A673 (cell line): Measurements from ENCODE around the gene GALNT2. TPM values are rescaled to one million over a fixed set of nuclear protein-coding genes. Genes with fewer than 3 reads are reported as not detected.
A peak's percentile ranks its signal among the peaks of the same experiment; 100 is the strongest.

Experiments used
- BruUV-seq: library from RNA; stranded (reverse); fragments of 400-500 nt; replicated peaks from 2 replicates; lab custom pipeline; 2021; lab: Mats Ljungman, UMichigan
- CTCF ChIA-PET: fragments of 300-600 bp; sonication (Branson Sonifier 250); formaldehyde crosslinking; loops from one replicate; lab custom pipeline; 2022; ENCODE audit warnings: antibody characterized with exemption; lab: Charles Lee
- POLR2A ChIA-PET: fragments of 300-600 bp; sonication (Branson Sonifier 250); formaldehyde crosslinking; loops from one replicate; lab custom pipeline; 2022; ENCODE audit warnings: antibody characterized with exemption; ENCODE audit not compliant: low non-redundant PET; lab: Charles Lee
- DNase-seq: peaks from one replicate; pipeline ENCODE4 v3.0.0-alpha.2; 2015; ENCODE audit warnings: low spot score
- H3K27ac ChIP-seq: fragments of 200-600 bp; sonication (generic); 2 replicates; pipeline ENCODE4 v1.5.1; 2016; ENCODE audit warnings: mixed run types, low read depth, mild to moderate bottlenecking, mixed read lengths, antibody characterized with exemption, low read length; ENCODE audit not compliant: poor library complexity, severe bottlenecking
- H3K27me3 ChIP-seq: fragments of 200-600 bp; sonication (generic); replicated peaks from 2 replicates; pipeline ENCODE4 v1.6.1; 2017; ENCODE audit warnings: mixed run types, low read depth, mild to moderate bottlenecking, mixed read lengths, antibody characterized with exemption, low read length; ENCODE audit not compliant: insufficient read depth, poor library complexity
- H3K36me3 ChIP-seq: fragments of 200-600 bp; sonication (generic); 2 replicates; pipeline ENCODE4 v1.6.1; 2016; ENCODE audit warnings: mixed run types, mild to moderate bottlenecking, mixed read lengths, antibody characterized with exemption, low read length; ENCODE audit not compliant: insufficient read depth, poor library complexity, severe bottlenecking
- H3K4me1 ChIP-seq: fragments of 200-600 bp; sonication (generic); 2 replicates; pipeline ENCODE4 v1.6.1; 2017; ENCODE audit warnings: mixed run types, mild to moderate bottlenecking, mixed read lengths, antibody characterized with exemption, low read length; ENCODE audit not compliant: insufficient read depth, poor library complexity, severe bottlenecking
- H3K4me3 ChIP-seq: fragments of 200-600 bp; sonication (generic); 2 replicates; pipeline ENCODE4 v1.5.1; 2016; ENCODE audit warnings: low read depth, mixed run types, mild to moderate bottlenecking, mixed read lengths, low read length; ENCODE audit not compliant: poor library complexity, severe bottlenecking
- H3K9me3 ChIP-seq: fragments of 200-600 bp; sonication (generic); 2 replicates; pipeline ENCODE4 v1.6.1; 2016; ENCODE audit warnings: mixed run types, low read depth, mild to moderate bottlenecking, mixed read lengths, antibody characterized with exemption, low read length; ENCODE audit not compliant: poor library complexity, severe bottlenecking
- CTCF ChIP-seq: fragments of 300-800, 200-600 bp; sonication (generic); conservative IDR thresholded peaks from 2 replicates; pipeline ENCODE4 v1.5.1; 2017; ENCODE audit warnings: low read depth, mild to moderate bottlenecking, antibody characterized with exemption, low read length, moderate library complexity, mixed read lengths
- EZH2 ChIP-seq: fragments of 200-600 bp; sonication (generic); IDR thresholded peaks from 2 replicates; pipeline ENCODE4 v1.6.1; 2017; ENCODE audit warnings: borderline replicate concordance, low read depth, mild to moderate bottlenecking, mixed read lengths, antibody characterized with exemption, low read length; ENCODE audit not compliant: poor library complexity, severe bottlenecking
- intact Hi-C: fragments of 100-400 bp; cut with micrococcal nuclease; formaldehyde crosslinking; loops from one replicate; pipeline ENCODE4 v1.10.0; 2022; ENCODE audit not compliant: unreplicated experiment
- total RNA-seq: library from RNA; stranded (reverse); gene quantifications from 2 replicates; pipeline ENCODE4 v1.2.3, GENCODE V29; 2021

Gene GALNT2
- total RNA-seq, 1 experiment from 2014 or later: 94.6 TPM

GRCh38 chr1:230279583-230279945, 212.5 kb downstream of the GALNT2 start:
- H3K27ac ChIP-seq: no peak overlapping the region
- BruUV-seq: TSS peak; percentile 53
- CTCF ChIA-PET: no interaction called here
- TF ChIP-seq CTCF: no peak
- TF ChIP-seq EZH2: no peak
- no peaks in the 10 kb centered on the region for H3K9me3 ChIP-seq
- POLR2A ChIA-PET: no interaction called here
- H3K4me1 ChIP-seq: peaks cover 28% of the 10 kb centered on the region
- intact Hi-C loops: no loop called here
- peaks cover 21% of the 10 kb centered on the region for H3K36me3 ChIP-seq
- no peak for DNase-seq
- H3K4me3 ChIP-seq: no peak overlapping the region
- H3K27me3 ChIP-seq: no peaks in the 10 kb centered on the region

GRCh38 chr1:230280054-230280795, 213.2 kb downstream of the GALNT2 start:
- H3K9me3 ChIP-seq: no peaks in the 10 kb centered on the region
- TF ChIP-seq EZH2 (no peak), CTCF (peak; percentile 40)
- no peak overlapping the region for H3K4me3 ChIP-seq
- CTCF ChIA-PET: interaction anchor here (1.0 kb wide), 1 partner anchor 71 kb away, joined by 3 read pairs; no protein-coding TSS in a partner anchor
- peaks cover 28% of the 10 kb centered on the region for H3K4me1 ChIP-seq
- no TSS peak for BruUV-seq
- no peak overlapping the region for H3K27ac ChIP-seq
- no peak for DNase-seq
- intact Hi-C loops: no loop called here
- POLR2A ChIA-PET: no interaction called here
- peaks cover 15% of the 10 kb centered on the region for H3K36me3 ChIP-seq
- H3K27me3 ChIP-seq: no peaks in the 10 kb centered on the region

GRCh38 chr1:230280906-230281413, 213.9 kb downstream of the GALNT2 start:
- peaks cover 9% of the 10 kb centered on the region for H3K36me3 ChIP-seq
- ChIA-PET POLR2A (no interaction called here), CTCF (interaction anchor here (1.0 kb wide), 1 partner anchor 72 kb away, joined by 3 read pairs; no protein-coding TSS in a partner anchor)
- no peak overlapping the region for H3K4me3 ChIP-seq
- H3K27me3 ChIP-seq: no peaks in the 10 kb centered on the region
- DNase-seq: no peak
- intact Hi-C loops: no loop called here
- peaks cover 28% of the 10 kb centered on the region for H3K4me1 ChIP-seq
- TF ChIP-seq EZH2 (no peak), CTCF (no peak)
- H3K9me3 ChIP-seq: no peaks in the 10 kb centered on the region
- no peak overlapping the region for H3K27ac ChIP-seq
- no TSS peak for BruUV-seq
